DMS53 treated with DMSO at 0.1 percent for 48 hours (cell line): Measurements from ENCODE around the gene PCDH9.
A peak's percentile ranks its signal among the peaks of the same experiment; 100 is the strongest.

ENCODE experiments used
- DNase-seq: peaks from one replicate; lab custom pipeline; 2025; ENCODE audit not compliant: unreplicated experiment; lab: John Stamatoyannopoulos, UW

PCDH9 gene

GRCh38 chr13:67225252-67226159, 4.6 kb downstream of the PCDH9 start:
- DNase-seq, result no peak

- DNase-seq, result peak; percentile 8
Observed at GRCh38 chr13:67224148-67224846, 5.8 kb downstream of the PCDH9 start.

GRCh38 chr13:67223742-67224141, 6.4 kb downstream of the PCDH9 start:
- no peak for DNase-seq

DNA sequence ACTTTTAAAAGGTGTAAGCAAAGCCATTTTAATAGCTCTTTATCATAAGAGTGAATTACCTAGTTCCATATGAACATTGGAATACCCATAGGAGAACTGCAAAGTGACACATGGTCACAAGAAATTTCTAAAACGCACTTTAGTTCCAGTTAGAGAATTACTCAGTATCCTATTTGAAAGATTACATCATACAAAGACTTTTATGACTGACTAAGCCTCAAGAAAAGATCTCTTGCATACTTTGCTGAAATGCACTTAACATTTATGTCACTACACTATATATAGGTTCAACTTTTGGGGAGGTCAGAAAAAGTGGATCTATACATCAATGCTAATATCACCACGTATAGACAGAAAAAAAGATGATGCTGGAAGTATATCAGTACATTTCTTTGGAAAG, 7.1 kb downstream of the PCDH9 start:
- no peak for DNase-seq

GRCh38 chr13:67221630-67222226, 8.4 kb downstream of the PCDH9 start:
- no peak for DNase-seq

- DNase-seq, result no peak
Observed at GRCh38 chr13:67219113-67219512, 11.0 kb downstream of the PCDH9 start.

GRCh38 chr13:67217880-67218279, 12.3 kb downstream of the PCDH9 start:
- no peak for DNase-seq

DNA sequence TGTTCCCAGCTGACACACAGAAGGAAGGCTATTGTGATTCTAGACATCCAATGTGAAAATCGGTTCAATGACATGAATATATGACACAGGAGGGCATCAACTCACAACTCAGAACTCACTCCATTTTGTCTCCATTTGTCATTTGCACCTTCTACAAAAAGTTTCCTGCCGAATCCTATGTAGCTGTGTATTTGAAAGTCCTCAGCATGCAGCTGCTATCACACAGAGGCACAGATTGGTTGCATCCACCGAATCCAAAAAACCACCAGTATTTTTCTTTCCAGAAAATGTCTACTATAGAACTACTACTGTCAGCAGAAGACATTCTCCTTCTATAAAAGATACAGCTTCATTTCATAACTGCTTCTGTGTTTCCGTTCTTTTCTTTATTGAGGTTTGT, 13.3 kb downstream of the PCDH9 start:
- DNase-seq, result no peak

GRCh38 chr13:67210208-67210607, 19.9 kb downstream of the PCDH9 start:
- DNase-seq, result no peak

DNA sequence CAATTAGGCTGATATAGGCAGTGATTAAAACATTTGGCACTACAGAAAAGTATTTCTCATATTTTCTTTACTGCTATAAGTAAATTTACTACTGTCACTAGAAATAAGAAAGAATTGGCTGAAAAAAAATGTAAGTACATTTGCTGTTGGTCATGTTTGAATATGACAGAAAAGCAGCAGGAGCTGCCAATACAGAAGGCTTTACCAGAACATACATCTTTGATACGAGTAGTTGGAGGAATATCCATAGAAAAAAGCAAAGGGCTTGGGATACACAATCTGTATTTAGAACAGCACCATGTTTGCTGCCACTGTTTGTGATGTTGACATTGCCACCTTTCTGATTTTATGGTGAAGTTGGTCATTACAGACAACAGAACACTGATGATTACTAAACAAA, 21.6 kb downstream of the PCDH9 start:
- no peak for DNase-seq

DNA sequence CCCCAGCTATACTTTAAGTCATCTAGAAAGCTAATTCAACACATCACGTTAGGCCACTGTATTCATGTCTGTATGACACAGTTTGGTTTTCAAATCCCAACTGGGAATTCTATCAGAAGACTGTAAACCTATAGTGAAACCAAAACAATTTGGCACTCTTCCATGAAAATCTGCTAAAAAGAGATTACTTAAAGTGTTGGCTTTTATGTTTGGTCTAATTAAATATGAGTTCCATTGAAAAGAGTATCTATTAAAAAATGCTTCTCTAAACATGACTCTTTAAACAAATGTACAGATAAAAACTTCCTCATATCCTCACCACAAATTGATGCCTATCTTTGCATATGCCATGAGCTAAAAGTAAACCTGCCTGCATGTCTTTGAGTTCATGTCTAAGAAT, 25.4 kb downstream of the PCDH9 start:
- no peak for DNase-seq

GRCh38 chr13:67200605-67201004, 29.5 kb downstream of the PCDH9 start:
- DNase-seq, result no peak

- no peak for DNase-seq
Observed at GRCh38 chr13:67200183-67200582, 30.0 kb downstream of the PCDH9 start.

DNA sequence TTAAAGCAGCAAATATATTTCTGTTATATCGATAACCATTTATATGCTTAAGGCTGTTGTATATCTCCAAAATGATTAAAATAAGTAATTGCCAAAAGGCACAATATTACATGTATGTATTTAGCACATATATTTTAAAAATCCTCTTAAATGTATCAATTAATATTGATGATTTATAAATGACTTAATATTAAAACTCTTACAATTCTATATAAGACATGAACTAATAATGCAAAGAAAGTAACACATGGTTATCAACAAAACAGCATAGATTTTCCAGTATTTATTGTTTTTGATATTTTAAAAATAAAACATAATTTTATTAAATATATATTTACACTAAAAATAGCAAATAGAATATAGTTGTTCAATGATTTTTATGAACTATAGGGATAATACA, 32.4 kb downstream of the PCDH9 start:
- DNase-seq, result no peak

DNA sequence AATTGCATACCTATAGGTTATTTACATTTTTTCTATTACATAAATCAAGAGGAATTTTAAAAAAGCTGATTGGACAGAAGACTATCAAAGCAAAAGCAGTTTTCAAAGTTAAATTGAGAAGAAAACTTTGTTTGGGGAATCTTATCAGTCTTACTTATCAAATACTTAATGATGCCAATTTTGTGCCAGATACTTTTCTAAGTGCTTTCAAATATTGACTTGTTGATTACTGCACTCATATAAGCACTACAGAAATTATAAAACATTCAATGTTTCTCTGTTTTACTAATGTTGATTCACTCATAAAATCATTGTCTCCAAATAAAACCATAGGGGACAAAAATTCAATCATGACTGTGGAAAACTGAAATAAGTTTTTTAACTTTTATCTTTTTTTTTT, 36.2 kb downstream of the PCDH9 start:
- no peak for DNase-seq

- DNase-seq, result no peak
Observed at GRCh38 chr13:67192751-67193150, 37.4 kb downstream of the PCDH9 start.

DNA sequence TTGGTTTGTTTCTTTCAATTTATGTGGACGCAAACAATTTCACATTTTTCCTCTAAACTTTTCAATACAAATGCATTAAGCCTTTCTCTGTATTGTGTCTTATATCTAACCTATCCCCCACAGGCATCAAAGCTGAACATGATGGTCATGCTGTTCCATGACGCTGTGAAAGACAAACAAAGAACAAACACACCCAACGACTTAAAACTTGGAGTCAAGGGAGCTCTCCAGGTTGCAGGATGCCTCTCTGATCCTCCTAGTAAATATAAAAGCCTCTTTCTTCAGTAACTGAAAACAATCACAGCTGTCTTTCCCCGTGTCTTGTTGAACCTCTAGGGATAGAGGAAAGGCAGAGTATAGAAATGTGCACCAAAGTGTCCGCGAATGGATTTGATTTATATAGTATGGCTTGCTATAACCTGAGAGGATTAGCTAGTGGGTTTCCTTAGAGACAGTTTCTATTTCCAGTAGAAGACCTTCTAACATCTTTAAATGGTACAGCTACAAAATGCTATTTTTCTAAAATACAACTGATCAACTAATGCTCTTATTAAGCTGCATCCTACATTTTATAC, 43.1 kb downstream of the PCDH9 start:
- DNase-seq, result no peak

GRCh38 chr13:67184247-67184646, 45.9 kb downstream of the PCDH9 start:
- DNase-seq, result no peak

GRCh38 chr13:67183151-67183550, 47.0 kb downstream of the PCDH9 start:
- DNase-seq, result no peak

- no peak for DNase-seq
Observed at GRCh38 chr13:67175836-67176459, 54.2 kb downstream of the PCDH9 start.

DNA sequence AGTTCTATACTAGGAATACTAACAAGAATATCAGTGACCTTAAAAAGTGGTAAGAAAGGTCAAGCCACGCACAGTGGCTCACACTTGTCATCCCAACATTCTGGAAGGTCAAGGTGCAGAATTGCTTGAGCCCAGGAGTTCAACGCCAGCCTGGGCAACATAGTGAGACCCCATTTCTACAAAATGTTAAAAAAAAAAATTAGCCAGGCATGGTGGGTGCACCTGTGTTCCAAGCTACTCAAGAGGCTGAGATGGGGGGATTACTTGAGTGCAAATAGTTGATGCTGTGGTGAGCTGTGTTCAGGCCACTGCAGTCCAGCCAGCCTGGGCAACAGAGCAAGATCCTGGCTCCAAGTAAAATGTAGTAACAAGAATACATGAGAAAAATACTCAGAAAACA, 61.8 kb downstream of the PCDH9 start:
- no peak for DNase-seq
